Neural cell (in vitro differentiated cells): ENCODE results near the gene CEP192. TPM values are rescaled to one million over a fixed set of nuclear protein-coding genes. Genes with fewer than 3 reads are reported as not detected.

ENCODE experiments used
- H2AFZ ChIP-seq: fragments of 200-600, 300-800 bp; sonication (generic), shearing (Covaris generic); 2 replicates; pipeline ENCODE4 v1.6.0; 2014; ENCODE audit warnings: low read depth, mild to moderate bottlenecking, antibody characterized with exemption, low read length, moderate library complexity
- H3F3A ChIP-seq: fragments of 200-600 bp; shearing (Covaris generic); 2 replicates; pipeline ENCODE4 v1.6.1; 2016; ENCODE audit warnings: mild to moderate bottlenecking, moderate library complexity, mixed read lengths, antibody characterized with exemption, low read length; ENCODE audit not compliant: insufficient read depth, poor library complexity, severe bottlenecking
- H3K27ac ChIP-seq: fragments of 200-600, 300-800 bp; sonication (generic), shearing (Covaris generic); 2 replicates; pipeline ENCODE4 v1.5.1; 2014; ENCODE audit warnings: mild to moderate bottlenecking, low read length, moderate library complexity
- H3K27me3 ChIP-seq: fragments of 300-800, 200-600 bp; sonication (generic), shearing (Covaris generic); 2 replicates; pipeline ENCODE4 v1.6.0; 2014; ENCODE audit warnings: mild to moderate bottlenecking, low read depth, low read length, moderate library complexity; ENCODE audit not compliant: insufficient read depth
- H3K36me3 ChIP-seq: fragments of 300-800, 200-600 bp; sonication (generic), shearing (Covaris generic); 2 replicates; pipeline ENCODE4 v1.5.1; 2014; ENCODE audit warnings: mild to moderate bottlenecking, antibody characterized with exemption, low read length, moderate library complexity; ENCODE audit not compliant: insufficient read depth
- H3K4me2 ChIP-seq: fragments of 300-800, 200-600 bp; sonication (generic), shearing (Covaris generic); 2 replicates; pipeline ENCODE4 v1.6.0; 2014; ENCODE audit warnings: mild to moderate bottlenecking, low read length
- H3K4me3 ChIP-seq: fragments of 300-800, 200-600 bp; sonication (generic), shearing (Covaris generic); 2 replicates; pipeline ENCODE4 v1.5.1; 2014; ENCODE audit warnings: mild to moderate bottlenecking, low read length, moderate library complexity
- H3K79me2 ChIP-seq: fragments of 200-600 bp; shearing (Covaris generic); replicated peaks from 2 replicates; pipeline ENCODE4 v1.6.0; 2014; ENCODE audit warnings: mild to moderate bottlenecking, low read length, moderate library complexity; ENCODE audit not compliant: insufficient read depth
- H3K9ac ChIP-seq: fragments of 300-800, 200-600 bp; sonication (generic), shearing (Covaris generic); 2 replicates; pipeline ENCODE4 v1.6.1; 2016; ENCODE audit warnings: mild to moderate bottlenecking, low read length, mixed read lengths
- H3K9me2 ChIP-seq: fragments of 200-600 bp; shearing (Covaris generic); 2 replicates; pipeline ENCODE4 v1.6.1; 2016; ENCODE audit warnings: mild to moderate bottlenecking, low read length, mixed read lengths; ENCODE audit not compliant: insufficient read depth
- H3K9me3 ChIP-seq: fragments of 200-600, 300-800 bp; sonication (generic), shearing (Covaris generic); 2 replicates; pipeline ENCODE4 v1.6.1; 2016; ENCODE audit warnings: mild to moderate bottlenecking, mixed run types, low read length, moderate library complexity, mixed read lengths
- H4K20me1 ChIP-seq: fragments of 200-600 bp; shearing (Covaris generic); 2 replicates; pipeline ENCODE4 v1.6.1; 2016; ENCODE audit warnings: mild to moderate bottlenecking, mixed run types; ENCODE audit not compliant: insufficient read depth
- EP300 ChIP-seq: fragments of 450-650 bp; conservative IDR thresholded peaks from 2 replicates; pipeline ENCODE4 v1.6.1; 2014; ENCODE audit warnings: antibody characterized with exemption, mild to moderate bottlenecking, moderate library complexity; ENCODE audit not compliant: poor library complexity, severe bottlenecking
- EZH2 ChIP-seq: fragments of 200-600, 300-800 bp; shearing (Covaris generic), sonication (generic); IDR thresholded peaks from 2 replicates; pipeline ENCODE4 v1.6.1; 2014; ENCODE audit warnings: antibody characterized with exemption, low read length, borderline replicate concordance, mild to moderate bottlenecking; ENCODE audit not compliant: insufficient read depth, poor library complexity, severe bottlenecking
- MXI1 ChIP-seq: fragments of 450-650 bp; conservative IDR thresholded peaks from 2 replicates; pipeline ENCODE4 v1.6.1; 2014; ENCODE audit warnings: antibody characterized with exemption, mild to moderate bottlenecking; ENCODE audit not compliant: poor library complexity, severe bottlenecking
- POLR2AphosphoS5 ChIP-seq: IDR thresholded peaks from 2 replicates; pipeline ENCODE4 v1.6.1; 2012
- RAD21 ChIP-seq: fragments of 450-650 bp; conservative IDR thresholded peaks from 2 replicates; pipeline ENCODE4 v1.6.1; 2014; ENCODE audit warnings: antibody characterized with exemption, mild to moderate bottlenecking, moderate library complexity
- SMC3 ChIP-seq: fragments of 450-650 bp; conservative IDR thresholded peaks from 2 replicates; pipeline ENCODE4 v1.6.1; 2014; ENCODE audit warnings: antibody characterized with exemption, mild to moderate bottlenecking, moderate library complexity; ENCODE audit not compliant: poor library complexity
- TAF1 ChIP-seq: IDR thresholded peaks from 2 replicates; pipeline ENCODE4 v1.6.1; 2012; ENCODE audit warnings: low read depth
- polyA plus RNA-seq: library from polyadenylated mRNA; depleted of rRNA; stranded (reverse); fragments of >200 nt; gene quantifications from 2 replicates; pipeline ENCODE4 v1.2.3, GENCODE V29; 2014
- TF ChIP-seq, protein P1 (sequence below): IDR thresholded peaks from 2 replicates; pipeline ENCODE4 v1.6.1; 2012; ENCODE audit warnings: borderline replicate concordance
- TF ChIP-seq, protein P2 (sequence below): fragments of 450-650 bp; IDR thresholded peaks from 2 replicates; pipeline ENCODE4 v1.5.1; 2014; ENCODE audit warnings: antibody characterized with exemption, mild to moderate bottlenecking, moderate library complexity; ENCODE audit not compliant: poor library complexity, severe bottlenecking

The CEP192 gene
- polyA plus RNA-seq, 1 donor from 2014 or later: 28.1 TPM

DNA sequence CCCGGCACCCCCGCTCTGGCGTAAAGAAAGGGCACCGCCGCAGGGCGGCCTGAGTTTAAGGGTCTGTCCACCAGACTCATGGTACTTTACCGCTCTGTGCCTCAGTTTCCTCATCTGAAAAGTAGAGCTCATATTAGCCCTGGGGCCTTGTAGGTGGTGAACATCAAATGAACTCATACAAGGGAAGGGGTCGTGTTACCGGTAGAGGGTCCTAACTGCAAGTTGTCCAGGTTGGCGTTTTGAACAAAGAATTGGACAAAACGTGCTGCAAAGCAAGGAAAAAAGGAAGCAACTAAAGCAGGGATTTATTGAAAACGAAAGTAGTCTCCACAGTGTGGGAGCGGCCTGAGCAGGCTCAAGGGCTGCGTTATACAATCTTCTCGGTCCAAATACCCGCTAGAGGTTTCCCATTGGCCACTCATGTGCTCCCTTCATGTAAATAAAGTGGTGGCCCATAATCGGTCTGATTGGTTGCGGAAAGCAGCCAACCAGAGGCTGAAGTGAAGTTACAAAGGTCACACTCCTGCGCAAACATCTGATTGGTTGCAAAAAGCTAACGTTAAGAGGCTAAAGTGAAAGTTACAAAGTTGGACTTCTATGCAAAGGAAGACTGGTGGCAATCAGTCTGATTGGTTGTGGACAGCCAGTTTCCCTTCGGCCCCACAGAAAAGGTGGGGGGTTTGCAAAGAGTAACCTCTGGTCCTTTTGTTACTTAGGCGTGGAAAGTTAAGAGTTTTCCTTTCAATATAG lies 146.7 kb downstream of the CEP192 start:
- no peak overlapping the region for H3K27ac ChIP-seq
- no peaks in the 10 kb centered on the region for H3K27me3 ChIP-seq
- H2AFZ ChIP-seq: no peak overlapping the region
- H3K9me2 ChIP-seq: no peaks in the 10 kb centered on the region
- H3K4me3 ChIP-seq: no peak overlapping the region
- H3K36me3 ChIP-seq: no peaks in the 10 kb centered on the region
- no peaks in the 10 kb centered on the region for H3F3A ChIP-seq
- no peak overlapping the region for H3K4me2 ChIP-seq
- no peaks in the 10 kb centered on the region for H3K9me3 ChIP-seq
- TF ChIP-seq, protein P1, sequence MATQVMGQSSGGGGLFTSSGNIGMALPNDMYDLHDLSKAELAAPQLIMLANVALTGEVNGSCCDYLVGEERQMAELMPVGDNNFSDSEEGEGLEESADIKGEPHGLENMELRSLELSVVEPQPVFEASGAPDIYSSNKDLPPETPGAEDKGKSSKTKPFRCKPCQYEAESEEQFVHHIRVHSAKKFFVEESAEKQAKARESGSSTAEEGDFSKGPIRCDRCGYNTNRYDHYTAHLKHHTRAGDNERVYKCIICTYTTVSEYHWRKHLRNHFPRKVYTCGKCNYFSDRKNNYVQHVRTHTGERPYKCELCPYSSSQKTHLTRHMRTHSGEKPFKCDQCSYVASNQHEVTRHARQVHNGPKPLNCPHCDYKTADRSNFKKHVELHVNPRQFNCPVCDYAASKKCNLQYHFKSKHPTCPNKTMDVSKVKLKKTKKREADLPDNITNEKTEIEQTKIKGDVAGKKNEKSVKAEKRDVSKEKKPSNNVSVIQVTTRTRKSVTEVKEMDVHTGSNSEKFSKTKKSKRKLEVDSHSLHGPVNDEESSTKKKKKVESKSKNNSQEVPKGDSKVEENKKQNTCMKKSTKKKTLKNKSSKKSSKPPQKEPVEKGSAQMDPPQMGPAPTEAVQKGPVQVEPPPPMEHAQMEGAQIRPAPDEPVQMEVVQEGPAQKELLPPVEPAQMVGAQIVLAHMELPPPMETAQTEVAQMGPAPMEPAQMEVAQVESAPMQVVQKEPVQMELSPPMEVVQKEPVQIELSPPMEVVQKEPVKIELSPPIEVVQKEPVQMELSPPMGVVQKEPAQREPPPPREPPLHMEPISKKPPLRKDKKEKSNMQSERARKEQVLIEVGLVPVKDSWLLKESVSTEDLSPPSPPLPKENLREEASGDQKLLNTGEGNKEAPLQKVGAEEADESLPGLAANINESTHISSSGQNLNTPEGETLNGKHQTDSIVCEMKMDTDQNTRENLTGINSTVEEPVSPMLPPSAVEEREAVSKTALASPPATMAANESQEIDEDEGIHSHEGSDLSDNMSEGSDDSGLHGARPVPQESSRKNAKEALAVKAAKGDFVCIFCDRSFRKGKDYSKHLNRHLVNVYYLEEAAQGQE: no peak
- TF ChIP-seq, protein P2, sequence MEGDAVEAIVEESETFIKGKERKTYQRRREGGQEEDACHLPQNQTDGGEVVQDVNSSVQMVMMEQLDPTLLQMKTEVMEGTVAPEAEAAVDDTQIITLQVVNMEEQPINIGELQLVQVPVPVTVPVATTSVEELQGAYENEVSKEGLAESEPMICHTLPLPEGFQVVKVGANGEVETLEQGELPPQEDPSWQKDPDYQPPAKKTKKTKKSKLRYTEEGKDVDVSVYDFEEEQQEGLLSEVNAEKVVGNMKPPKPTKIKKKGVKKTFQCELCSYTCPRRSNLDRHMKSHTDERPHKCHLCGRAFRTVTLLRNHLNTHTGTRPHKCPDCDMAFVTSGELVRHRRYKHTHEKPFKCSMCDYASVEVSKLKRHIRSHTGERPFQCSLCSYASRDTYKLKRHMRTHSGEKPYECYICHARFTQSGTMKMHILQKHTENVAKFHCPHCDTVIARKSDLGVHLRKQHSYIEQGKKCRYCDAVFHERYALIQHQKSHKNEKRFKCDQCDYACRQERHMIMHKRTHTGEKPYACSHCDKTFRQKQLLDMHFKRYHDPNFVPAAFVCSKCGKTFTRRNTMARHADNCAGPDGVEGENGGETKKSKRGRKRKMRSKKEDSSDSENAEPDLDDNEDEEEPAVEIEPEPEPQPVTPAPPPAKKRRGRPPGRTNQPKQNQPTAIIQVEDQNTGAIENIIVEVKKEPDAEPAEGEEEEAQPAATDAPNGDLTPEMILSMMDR: no peak
- no peak for TF ChIP-seq POLR2AphosphoS5
- no peak for TF ChIP-seq TAF1
- no peak for TF ChIP-seq RAD21
- no peak for TF ChIP-seq MXI1
- no peak for TF ChIP-seq EZH2
- no peak for TF ChIP-seq EP300
- TF ChIP-seq SMC3: no peak
- H3K79me2 ChIP-seq: no peaks in the 10 kb centered on the region
- H4K20me1 ChIP-seq: no peaks in the 10 kb centered on the region
- H3K9ac ChIP-seq: no peak overlapping the region

DNA sequence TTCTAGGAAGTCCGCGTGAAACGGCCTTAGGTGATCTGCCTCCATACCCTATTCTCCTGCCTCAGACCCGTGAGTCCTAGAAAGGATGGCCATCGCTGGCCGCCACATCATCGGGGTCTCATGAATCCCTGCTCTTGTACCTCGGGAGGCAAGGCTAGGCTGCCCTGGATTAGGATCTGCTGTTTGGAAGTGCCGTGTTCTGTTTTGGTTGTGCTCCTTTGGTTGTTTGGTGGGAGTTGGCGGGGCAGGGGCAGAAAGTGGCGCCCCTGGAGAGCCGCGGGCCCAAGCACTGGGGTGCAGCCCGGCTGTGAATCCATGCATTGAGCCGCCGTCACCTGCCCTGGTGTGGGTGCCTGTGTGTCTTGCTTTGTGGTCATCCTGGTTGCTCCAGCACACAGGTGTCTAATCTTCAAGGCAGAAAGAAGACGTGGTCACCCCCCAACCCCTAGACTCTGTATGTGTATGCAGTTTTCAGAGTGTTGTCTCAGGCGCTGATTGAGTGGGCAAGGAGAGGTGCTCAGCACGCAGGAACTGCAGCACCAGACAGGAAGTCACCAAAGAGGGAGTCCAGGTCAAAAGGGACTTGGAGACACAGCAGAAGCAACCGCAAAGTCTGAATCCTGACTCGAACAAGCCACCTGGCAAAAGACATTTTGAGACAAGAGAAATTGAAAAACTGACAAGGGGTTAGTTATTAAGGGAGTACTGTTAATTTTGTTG lies 147.4 kb downstream of the CEP192 start:
- no peaks in the 10 kb centered on the region for H3F3A ChIP-seq
- no peak overlapping the region for H3K4me3 ChIP-seq
- no peak overlapping the region for H3K9ac ChIP-seq
- H3K27ac ChIP-seq: no peak overlapping the region
- H3K9me2 ChIP-seq: no peaks in the 10 kb centered on the region
- H3K79me2 ChIP-seq: no peaks in the 10 kb centered on the region
- H3K27me3 ChIP-seq: no peaks in the 10 kb centered on the region
- no peak overlapping the region for H2AFZ ChIP-seq
- no peak for TF ChIP-seq RAD21
- no peak for TF ChIP-seq EP300
- TF ChIP-seq EZH2: no peak
- no peak for TF ChIP-seq MXI1
- TF ChIP-seq, protein P2: no peak
- no peak for TF ChIP-seq POLR2AphosphoS5
- TF ChIP-seq, protein P1: no peak
- no peak for TF ChIP-seq TAF1
- TF ChIP-seq SMC3: no peak
- H4K20me1 ChIP-seq: no peaks in the 10 kb centered on the region
- H3K36me3 ChIP-seq: no peaks in the 10 kb centered on the region
- no peak overlapping the region for H3K4me2 ChIP-seq
- no peaks in the 10 kb centered on the region for H3K9me3 ChIP-seq
